Measurements from ENCODE around the gene RAET1G.

DNA sequence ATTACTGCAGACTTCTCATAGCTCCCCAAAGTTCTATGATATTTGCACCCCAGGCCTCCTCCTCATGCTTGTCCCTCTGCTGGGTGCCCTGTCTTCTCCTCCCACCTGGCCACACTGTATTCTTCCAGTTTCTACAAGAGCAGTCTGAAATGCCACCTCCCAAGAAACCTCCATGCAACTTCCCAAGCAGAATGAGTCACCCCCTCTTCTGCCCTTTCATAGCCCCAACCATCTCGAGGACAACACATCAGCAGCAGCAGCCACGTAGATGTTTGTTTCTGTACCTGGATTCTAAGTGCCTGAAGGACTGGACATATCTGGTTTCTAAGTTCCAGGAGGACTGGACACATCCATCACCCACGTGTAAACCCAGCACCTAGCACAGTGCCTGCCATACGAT is 12.3 kb upstream of the RAET1G start:
- TF ChIP-seq, protein P1, sequence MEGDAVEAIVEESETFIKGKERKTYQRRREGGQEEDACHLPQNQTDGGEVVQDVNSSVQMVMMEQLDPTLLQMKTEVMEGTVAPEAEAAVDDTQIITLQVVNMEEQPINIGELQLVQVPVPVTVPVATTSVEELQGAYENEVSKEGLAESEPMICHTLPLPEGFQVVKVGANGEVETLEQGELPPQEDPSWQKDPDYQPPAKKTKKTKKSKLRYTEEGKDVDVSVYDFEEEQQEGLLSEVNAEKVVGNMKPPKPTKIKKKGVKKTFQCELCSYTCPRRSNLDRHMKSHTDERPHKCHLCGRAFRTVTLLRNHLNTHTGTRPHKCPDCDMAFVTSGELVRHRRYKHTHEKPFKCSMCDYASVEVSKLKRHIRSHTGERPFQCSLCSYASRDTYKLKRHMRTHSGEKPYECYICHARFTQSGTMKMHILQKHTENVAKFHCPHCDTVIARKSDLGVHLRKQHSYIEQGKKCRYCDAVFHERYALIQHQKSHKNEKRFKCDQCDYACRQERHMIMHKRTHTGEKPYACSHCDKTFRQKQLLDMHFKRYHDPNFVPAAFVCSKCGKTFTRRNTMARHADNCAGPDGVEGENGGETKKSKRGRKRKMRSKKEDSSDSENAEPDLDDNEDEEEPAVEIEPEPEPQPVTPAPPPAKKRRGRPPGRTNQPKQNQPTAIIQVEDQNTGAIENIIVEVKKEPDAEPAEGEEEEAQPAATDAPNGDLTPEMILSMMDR (IDR thresholded peaks at IDR 0.05): no peak
- TF ChIP-seq POLR2A (IDR thresholded peaks at IDR 0.05): no peak

All from upper lobe of left lung (tissue), 4 donors.